K562 (cell line): ENCODE measurements around the gene AUNIP. TPM values are rescaled to one million over a fixed set of nuclear protein-coding genes. Genes with fewer than 3 reads are reported as not detected.

Experiments
- CBFA2T2 ChIP-seq: fragments of 450-650 bp; conservative IDR thresholded peaks from 2 replicates; pipeline ENCODE4 v1.6.1; 2017; ENCODE audit warnings: mild to moderate bottlenecking
- ELF1 ChIP-seq: fragments of 200-800 bp; sonication (Bioruptor generic); IDR thresholded peaks from 2 replicates; pipeline ENCODE4 v1.6.1; 2016; ENCODE audit warnings: missing genetic modification characterization, missing compliant biosample characterization
- GATAD2B ChIP-seq: fragments of 450-650 bp; IDR thresholded peaks from 2 replicates; pipeline ENCODE4 v1.6.1; 2017; ENCODE audit warnings: mild to moderate bottlenecking, borderline replicate concordance
- MAX ChIP-seq: sonication (generic); formaldehyde crosslinking; IDR thresholded peaks from 2 replicates; pipeline ENCODE4 v1.9.0; 2022; ENCODE audit warnings: mild to moderate bottlenecking, missing genetic modification reagents
- MXD1 ChIP-seq: fragments of 250-450 bp; sonication (Bioruptor Pico); IDR thresholded peaks from 2 replicates; pipeline ENCODE4 v1.8.0; 2021; ENCODE audit warnings: borderline replicate concordance, mild to moderate bottlenecking, moderate library complexity; ENCODE audit not compliant: poor library complexity, severe bottlenecking
- MYC ChIP-seq, 2 experiments: fragments of 250-450 bp in 1 of 2; sonication (Bioruptor Pico) in 1 of 2; IDR thresholded peaks; 2 replicates each; pipeline versions ENCODE4 v1.5.1 to v1.6.1; 2012 to 2021; ENCODE audit warnings: low read depth in 2 of 2, borderline replicate concordance in 1 of 2, improper control_type of control experiment in 1 of 2, low read length in 1 of 2, mild to moderate bottlenecking in 1 of 2, moderate library complexity in 1 of 2
- NFIC ChIP-seq: fragments of 450-650 bp; IDR thresholded peaks from 2 replicates; pipeline ENCODE4 v1.6.1; 2017; ENCODE audit warnings: mild to moderate bottlenecking, inconsistent platforms
- NFRKB ChIP-seq: fragments of 450-650 bp; IDR thresholded peaks from 2 replicates; pipeline ENCODE4 v1.6.1; 2016; ENCODE audit warnings: low read depth
- NR3C1 ChIP-seq: sonication (generic); formaldehyde crosslinking; IDR thresholded peaks from 2 replicates; pipeline ENCODE4 v1.8.1; 2022; ENCODE audit warnings: missing genetic modification reagents
- PHF8 ChIP-seq: fragments of 200-600 bp; sonication (generic); IDR thresholded peaks from 2 replicates; pipeline ENCODE4 v1.6.1; 2012; ENCODE audit warnings: mixed run types, mild to moderate bottlenecking, inconsistent platforms, low read length, moderate library complexity, borderline replicate concordance
- POLR3G ChIP-seq: IDR thresholded peaks from 2 replicates; pipeline ENCODE4 v1.6.1; 2011; ENCODE audit not compliant: insufficient read length, insufficient replicate concordance; ENCODE audit errors: extremely low read depth
- PTBP1 ChIP-seq: fragments of 200-400 bp; formaldehyde crosslinking; IDR thresholded peaks from 2 replicates; pipeline ENCODE4 v1.6.1; 2017; ENCODE audit warnings: low read depth, low read length
- SAFB2 ChIP-seq: fragments of 200-400 bp; formaldehyde crosslinking; IDR thresholded peaks from 2 replicates; pipeline ENCODE4 v1.6.1; 2018; ENCODE audit warnings: borderline replicate concordance, low read length, low read depth, moderate library complexity; ENCODE audit not compliant: severe bottlenecking
- SIN3B ChIP-seq: fragments of 450-650 bp; IDR thresholded peaks from 2 replicates; pipeline ENCODE4 v1.6.1; 2017; ENCODE audit warnings: low read depth, mild to moderate bottlenecking, moderate library complexity
- SMAD4 ChIP-seq: fragments of 250-450 bp; sonication (Bioruptor Pico); conservative IDR thresholded peaks from 2 replicates; pipeline ENCODE4 v1.8.0; 2021; ENCODE audit warnings: inconsistent platforms, mild to moderate bottlenecking, moderate library complexity
- SMARCB1 ChIP-seq: IDR thresholded peaks from 2 replicates; pipeline ENCODE4 v1.6.1; 2011; ENCODE audit warnings: improper control_type of control experiment, low read depth; ENCODE audit not compliant: insufficient read length
- SMARCE1 ChIP-seq: fragments of 450-650 bp; IDR thresholded peaks from 2 replicates; pipeline ENCODE4 v1.7.1; 2016; ENCODE audit warnings: mild to moderate bottlenecking
- U2AF1 ChIP-seq: fragments of 200-400 bp; formaldehyde crosslinking; optimal IDR thresholded peaks from 2 replicates; pipeline ENCODE3; 2017; ENCODE audit warnings: mild to moderate bottlenecking, low read depth, low read length, moderate library complexity
- UBTF ChIP-seq, 2 experiments: IDR thresholded peaks; 2 replicates each; pipeline ENCODE4 v1.6.1; 2012; ENCODE audit warnings: improper control_type of control experiment in 2 of 2, low read depth in 2 of 2, low read length in 2 of 2, borderline replicate concordance in 1 of 2
- XRCC5 ChIP-seq: fragments of 200-400 bp; formaldehyde crosslinking; IDR thresholded peaks from 2 replicates; pipeline ENCODE4 v1.6.1; 2017; ENCODE audit warnings: low read depth, mild to moderate bottlenecking, low read length
- ZBTB17 ChIP-seq: fragments of 450-650 bp; formaldehyde crosslinking; IDR thresholded peaks from 2 replicates; pipeline ENCODE4 v1.4.0; 2020; ENCODE audit warnings: mild to moderate bottlenecking
- ZNF197 ChIP-seq: fragments of 200-800 bp; sonication (Bioruptor generic); IDR thresholded peaks from 2 replicates; pipeline ENCODE4 v1.6.1; 2016; ENCODE audit warnings: low read depth, missing genetic modification characterization, missing compliant biosample characterization
- ZNF280B ChIP-seq: fragments of 250-450 bp; sonication (Bioruptor Pico); IDR thresholded peaks from 2 replicates; pipeline ENCODE4 v1.5.1; 2021; ENCODE audit warnings: mild to moderate bottlenecking
- polyA plus RNA-seq, 8 experiments: library from polyadenylated mRNA; depleted of rRNA in 4 of 8; stranded (reverse) in 5 of 8; unstranded in 3 of 8; fragments of >200 nt; fragmentation: Nextera tagmentation in 2 of 8; fragmentation: Illumina TruSeq in 1 of 8; extraction: Ambion mirVana in 2 of 8; extraction: Trizol in 1 of 8; gene quantifications; 2 replicates each; pipeline versions ENCODE4 v1.2.1 to v1.2.3, GENCODE V29; 2011 to 2014; ENCODE audit warnings: inconsistent platforms in 1 of 8, missing spikeins in 1 of 8
- total RNA-seq, 7 experiments: library from RNA; depleted of rRNA in 6 of 7; stranded (reverse); fragments of >200 nt in 6 of 7; fragmentation: Illumina TruSeq in 2 of 7; extraction: Trizol in 2 of 7; gene quantifications; 2 replicates each; pipeline versions ENCODE4 v1.2.1 to v1.2.3, GENCODE V29; 2011 to 2021; ENCODE audit warnings: low replicate concordance in 1 of 7
- TF ChIP-seq, protein P1 (sequence below): fragments of 450-650 bp; conservative IDR thresholded peaks from 2 replicates; pipeline ENCODE4 v1.6.1; 2016; ENCODE audit warnings: missing genetic modification characterization, low read depth, mild to moderate bottlenecking, missing compliant biosample characterization, moderate library complexity

AUNIP gene
- total and polyA plus RNA-seq, 9 of the 15 experiments (the other 6 are each of a cell fraction or from before 2014, with no cell fraction given): 12.1 to 53.8 (median 47.1) TPM

- TF ChIP-seq SMARCB1: no peak
- no peak for TF ChIP-seq MAX (CRISPR knock-in tag)
- TF ChIP-seq GATAD2B: no peak
- TF ChIP-seq U2AF1: no peak
- TF ChIP-seq SIN3B: no peak
- TF ChIP-seq PHF8: no peak
- TF ChIP-seq ELF1: no peak
- no peak for TF ChIP-seq PTBP1
- no peak for TF ChIP-seq POLR3G
- TF ChIP-seq, protein P1, sequence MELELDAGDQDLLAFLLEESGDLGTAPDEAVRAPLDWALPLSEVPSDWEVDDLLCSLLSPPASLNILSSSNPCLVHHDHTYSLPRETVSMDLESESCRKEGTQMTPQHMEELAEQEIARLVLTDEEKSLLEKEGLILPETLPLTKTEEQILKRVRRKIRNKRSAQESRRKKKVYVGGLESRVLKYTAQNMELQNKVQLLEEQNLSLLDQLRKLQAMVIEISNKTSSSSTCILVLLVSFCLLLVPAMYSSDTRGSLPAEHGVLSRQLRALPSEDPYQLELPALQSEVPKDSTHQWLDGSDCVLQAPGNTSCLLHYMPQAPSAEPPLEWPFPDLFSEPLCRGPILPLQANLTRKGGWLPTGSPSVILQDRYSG (tag): no peak
- TF ChIP-seq NR3C1 (CRISPR knock-in tag): no peak
- TF ChIP-seq SAFB2: no peak
- TF ChIP-seq MYC (IDR thresholded peaks at IDR 0.05; ENCODE audit: low read depth, low read length): no peak
- TF ChIP-seq MYC (CRISPR knock-in tag; IDR thresholded peaks at IDR 0.05; ENCODE audit: borderline replicate concordance, low read depth): no peak
- TF ChIP-seq ZNF197 (CRISPR knock-in tag): no peak
- TF ChIP-seq ZBTB17 (CRISPR knock-in tag): no peak
- peak; percentile 37; the same call in 1 of the 2 replicates for TF ChIP-seq CBFA2T2
- peak; percentile 81 for TF ChIP-seq NFIC
- TF ChIP-seq MXD1 (CRISPR knock-in tag): no peak
- TF ChIP-seq NFRKB: no peak
- peak in 1 of 2 experiments; percentile 84; a peak in 2 of 4 replicates for TF ChIP-seq UBTF (IDR thresholded peaks at IDR 0.05; ENCODE audit: borderline replicate concordance in 1 of 2, low read depth in 2 of 2, low read length in 2 of 2)
- no peak for TF ChIP-seq SMARCE1
- no peak for TF ChIP-seq ZNF280B (CRISPR knock-in tag)
- no peak for TF ChIP-seq XRCC5
- peak; percentile 81; the same call in 1 of the 2 replicates for TF ChIP-seq SMAD4 (CRISPR knock-in tag)
Measured at GRCh38 chr1:25784575-25785051, 74.6 kb downstream of the AUNIP start (continued).
